Stimulated activated CD8-positive, alpha-beta memory T cell treated with anti-CD3 and anti-CD28 coated beads, Interleukin-15, amount 100 ng/mL, for 1 hour (primary cell): Measurements from ENCODE around the gene XAGE3.
"Not testable (repeated sequence)": the region's sequence is repeated elsewhere in the genome, so short reads cannot be mapped to it uniquely, and the experiment has no call there.

ENCODE experiments used
- DNase-seq: peaks from one replicate; pipeline ENCODE4 v3.0.0-alpha.2; 2020; ENCODE audit warnings: low read depth

XAGE3 gene, protein sequence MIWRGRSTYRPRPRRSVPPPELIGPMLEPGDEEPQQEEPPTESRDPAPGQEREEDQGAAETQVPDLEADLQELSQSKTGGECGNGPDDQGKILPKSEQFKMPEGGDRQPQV

DNA sequence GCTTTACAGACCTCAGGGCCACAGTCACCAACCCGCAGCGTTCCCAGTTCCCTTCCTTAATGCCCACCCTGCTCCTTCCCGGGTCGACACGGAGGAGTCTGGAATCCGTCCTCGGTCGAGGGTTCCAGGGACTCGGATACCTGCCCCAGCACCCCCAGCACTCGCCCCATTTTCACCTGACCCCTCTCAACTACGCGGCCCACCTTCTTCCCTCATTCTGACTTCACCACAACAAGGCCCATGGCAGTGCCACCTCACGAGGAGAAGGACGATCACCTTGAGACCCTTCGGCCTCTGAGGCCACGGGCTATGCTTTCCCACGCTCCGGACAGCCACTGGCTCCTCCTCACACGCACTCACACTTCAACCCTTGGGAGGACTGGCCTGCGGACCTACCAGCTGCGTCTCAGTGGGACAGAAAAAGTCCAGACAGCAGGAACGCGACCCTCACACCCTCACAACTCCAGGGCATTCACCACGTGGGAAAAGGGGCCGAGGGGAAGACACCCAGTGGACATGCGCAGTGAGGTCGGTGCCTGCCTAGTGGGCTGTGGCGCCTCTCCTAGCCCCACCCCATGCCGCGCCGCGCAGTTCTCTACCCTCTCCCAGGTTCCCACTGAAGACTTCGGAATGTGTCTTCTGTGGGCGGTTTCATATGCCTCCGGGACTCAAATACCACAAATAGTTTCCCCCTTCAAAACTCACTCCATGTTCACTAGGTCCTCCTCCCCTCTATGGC is at the start of gene XAGE3:
XAGE3 (minus strand) TSS at position 474 of the 739 bp plus-strand sequence. CDS start 950 bp downstream, outside the sequence.
- no peak for DNase-seq

DNA sequence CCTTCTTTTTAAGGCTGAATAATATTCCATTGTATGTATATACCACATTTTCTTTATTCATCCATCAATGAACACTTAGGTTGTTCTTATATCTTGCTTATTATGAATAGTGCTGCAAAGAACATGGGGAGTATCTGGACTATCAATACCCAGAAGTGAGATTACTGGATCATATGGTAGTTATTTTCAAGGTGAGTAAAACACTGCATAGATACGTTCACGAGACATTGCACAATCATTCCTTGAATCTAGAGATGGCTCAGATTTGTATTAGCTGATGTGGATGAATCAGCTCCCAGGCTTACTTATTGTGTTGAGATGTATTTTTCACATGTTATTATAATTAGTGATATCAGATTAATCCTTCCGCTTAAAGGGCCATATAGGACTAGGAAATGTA is 46.8 kb upstream of the XAGE3 start:
- not testable (repeated sequence) for DNase-seq

DNA sequence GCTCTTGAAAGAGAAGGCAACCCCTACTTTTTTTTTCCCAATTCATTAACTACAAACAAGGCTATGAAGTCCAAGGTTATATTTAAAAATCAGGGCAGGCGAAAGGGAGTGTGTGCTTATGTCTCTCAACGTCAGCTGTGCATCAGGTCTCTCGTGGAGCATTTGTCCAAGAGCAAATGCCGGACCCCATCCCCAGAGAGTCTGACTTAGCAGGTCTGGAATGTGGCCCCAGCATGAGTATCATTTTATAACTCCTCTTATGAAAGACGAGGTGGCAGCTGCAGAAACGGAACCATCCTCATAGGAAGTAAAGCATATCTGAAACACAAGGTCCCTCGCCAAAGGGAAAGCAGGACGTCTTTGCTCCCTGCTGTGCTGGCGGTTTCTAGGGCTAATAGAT is 45.8 kb upstream of the XAGE3 start:
- DNase-seq: not testable (repeated sequence)

DNA sequence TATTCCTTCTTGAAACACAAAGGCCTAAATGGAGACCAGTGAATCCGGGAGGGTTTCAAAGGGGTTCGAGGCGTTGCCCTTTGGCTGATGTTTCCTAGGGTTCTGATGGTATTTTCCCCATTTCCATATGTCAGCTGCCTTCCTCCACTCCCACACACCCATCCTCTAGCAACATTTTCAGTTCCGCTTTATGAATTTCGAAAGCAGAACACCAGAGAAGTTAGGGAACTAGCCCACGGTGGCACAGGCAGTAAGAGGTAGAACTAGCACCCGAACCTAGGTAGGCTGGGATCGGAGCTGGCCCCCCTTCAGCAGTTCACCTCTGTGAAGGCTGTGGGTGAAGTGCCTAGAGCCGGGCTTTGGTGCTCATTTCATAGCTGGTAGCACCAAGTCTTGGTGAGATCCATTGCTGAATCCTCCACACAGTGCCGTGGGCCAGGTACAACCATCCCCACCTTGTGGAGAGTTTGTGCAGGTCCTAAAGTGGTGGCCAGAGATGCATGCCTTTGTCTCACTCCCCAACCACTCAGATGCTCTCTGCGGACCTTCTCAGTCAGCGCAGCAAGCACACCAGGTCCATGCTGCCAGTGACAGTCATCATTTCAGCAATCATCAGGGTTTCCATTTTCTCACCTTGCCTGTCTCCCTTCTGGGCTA is 41.6 kb upstream of the XAGE3 start:
- DNase-seq: not testable (repeated sequence)

GRCh38 chrX:52907900-52908299 is 40.0 kb upstream of the XAGE3 start:
- DNase-seq: not testable (repeated sequence)

DNA sequence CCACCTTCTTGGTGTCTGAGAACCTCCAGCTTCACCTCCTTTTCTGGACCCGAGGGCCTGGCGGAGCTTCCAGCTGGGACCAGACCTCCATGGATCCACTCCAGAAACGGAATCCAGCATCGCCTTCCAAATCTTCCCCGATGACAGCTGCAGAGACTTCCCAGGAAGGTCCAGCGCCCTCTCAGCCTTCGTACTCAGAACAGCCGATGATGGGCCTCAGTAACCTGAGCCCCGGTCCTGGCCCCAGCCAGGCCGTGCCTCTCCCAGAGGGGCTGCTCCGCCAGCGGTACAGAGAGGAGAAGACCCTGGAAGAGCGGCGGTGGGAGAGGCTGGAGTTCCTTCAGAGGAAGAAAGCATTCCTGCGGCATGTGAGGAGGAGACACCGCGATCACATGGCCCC is 39.3 kb upstream of the XAGE3 start:
- DNase-seq: not testable (repeated sequence)

- DNase-seq: not testable (repeated sequence)
Measured at GRCh38 chrX:52906072-52906471, 38.2 kb upstream of the XAGE3 start.

DNA sequence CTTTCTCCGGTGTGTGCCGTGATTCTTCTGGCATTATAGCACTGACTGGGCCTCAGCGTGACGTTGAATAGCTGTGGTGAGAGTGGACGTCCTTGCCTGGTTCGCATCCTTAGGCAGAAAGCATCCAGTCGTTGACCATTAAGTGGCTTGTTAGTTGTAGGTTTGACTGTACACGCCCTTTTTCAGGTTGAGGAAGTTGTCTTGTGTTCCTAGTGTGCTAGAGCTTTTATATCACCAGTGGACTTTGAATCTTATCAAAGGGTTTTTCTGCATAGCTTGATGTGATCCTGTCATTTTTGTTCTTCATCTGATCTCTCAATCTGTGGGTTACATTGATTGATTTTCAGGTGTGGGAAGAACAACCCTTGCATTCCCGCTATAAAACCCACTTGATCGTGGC is 37.6 kb upstream of the XAGE3 start:
- not testable (repeated sequence) for DNase-seq

- DNase-seq: not testable (repeated sequence)
Measured at GRCh38 chrX:52896855-52897709, 29.2 kb upstream of the XAGE3 start, which contains the start of gene FAM156B. FAM156B (plus strand) TSS chrX:52897330; CDS start chrX:52907226, 9,896 bp downstream.

- DNase-seq: not testable (repeated sequence)
Measured at GRCh38 chrX:52896438-52896837, 28.6 kb upstream of the XAGE3 start.

DNA sequence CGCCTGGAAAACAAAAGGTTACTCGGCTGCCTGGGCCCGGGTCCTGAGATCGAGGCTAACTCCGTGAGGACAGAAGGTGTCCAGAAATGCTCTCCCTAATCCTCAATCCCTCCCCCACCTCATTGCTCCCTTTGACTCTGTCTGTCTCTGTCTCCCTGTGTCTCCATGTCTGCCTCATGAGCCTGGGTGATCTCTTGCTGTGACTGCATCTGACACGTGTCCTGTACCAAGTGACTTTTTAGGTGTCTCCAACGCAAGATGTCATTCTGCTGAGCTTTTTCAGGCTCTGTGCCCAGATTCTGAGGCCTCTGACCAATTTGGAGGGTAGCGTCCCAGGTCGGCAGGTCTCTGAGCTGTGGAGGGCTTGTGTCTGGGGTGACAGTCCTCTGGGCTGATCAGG is 20.2 kb upstream of the XAGE3 start:
- DNase-seq: not testable (repeated sequence)

- not testable (repeated sequence) for DNase-seq
Measured at GRCh38 chrX:52887459-52887858, 19.6 kb upstream of the XAGE3 start.

DNA sequence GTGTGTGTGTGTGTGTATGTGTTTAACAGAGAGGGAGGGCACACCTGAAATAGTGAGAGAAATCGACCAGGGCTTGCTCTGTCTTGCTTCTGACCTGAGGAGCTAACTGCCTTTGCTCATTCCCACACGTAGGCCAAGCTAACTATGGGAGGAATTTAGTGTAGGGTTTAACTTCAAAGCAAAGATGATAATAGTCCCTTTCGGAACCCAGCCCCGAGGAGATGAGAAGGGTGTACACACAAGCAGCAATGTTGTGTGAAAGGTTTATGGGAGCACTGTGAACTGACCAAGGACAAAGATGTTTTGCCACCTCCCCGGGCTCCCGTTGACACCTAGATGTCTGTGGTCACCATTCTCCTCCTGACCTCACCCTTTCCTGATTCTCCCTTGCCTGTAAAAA is 8.5 kb upstream of the XAGE3 start:
- DNase-seq: not testable (repeated sequence)

- not testable (repeated sequence) for DNase-seq
Measured at GRCh38 chrX:52875436-52875835, 7.6 kb upstream of the XAGE3 start.

- no peak for DNase-seq
Measured at GRCh38 chrX:52874661-52875060, 6.8 kb upstream of the XAGE3 start.

DNA sequence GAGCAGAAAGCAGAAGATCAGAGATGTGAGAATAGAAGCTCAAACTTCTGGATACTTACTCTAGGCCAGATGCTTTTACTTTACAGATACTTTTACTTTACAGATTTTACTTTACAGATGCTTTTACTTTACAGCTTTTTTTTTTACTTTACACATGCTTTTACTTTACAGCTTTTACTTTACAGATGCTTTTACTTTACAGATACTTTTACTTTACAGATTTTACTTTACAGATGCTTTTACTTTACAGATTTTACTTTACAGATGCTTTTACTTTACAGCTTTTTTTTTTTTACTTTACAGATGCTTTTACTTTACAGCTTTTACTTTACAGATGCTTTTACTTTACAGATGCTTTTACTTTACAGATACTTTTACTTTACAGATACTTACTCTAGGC is 5.9 kb upstream of the XAGE3 start:
- not testable (repeated sequence) for DNase-seq

- no peak for DNase-seq
Measured at GRCh38 chrX:52870046-52870445, 2.2 kb upstream of the XAGE3 start.

DNA sequence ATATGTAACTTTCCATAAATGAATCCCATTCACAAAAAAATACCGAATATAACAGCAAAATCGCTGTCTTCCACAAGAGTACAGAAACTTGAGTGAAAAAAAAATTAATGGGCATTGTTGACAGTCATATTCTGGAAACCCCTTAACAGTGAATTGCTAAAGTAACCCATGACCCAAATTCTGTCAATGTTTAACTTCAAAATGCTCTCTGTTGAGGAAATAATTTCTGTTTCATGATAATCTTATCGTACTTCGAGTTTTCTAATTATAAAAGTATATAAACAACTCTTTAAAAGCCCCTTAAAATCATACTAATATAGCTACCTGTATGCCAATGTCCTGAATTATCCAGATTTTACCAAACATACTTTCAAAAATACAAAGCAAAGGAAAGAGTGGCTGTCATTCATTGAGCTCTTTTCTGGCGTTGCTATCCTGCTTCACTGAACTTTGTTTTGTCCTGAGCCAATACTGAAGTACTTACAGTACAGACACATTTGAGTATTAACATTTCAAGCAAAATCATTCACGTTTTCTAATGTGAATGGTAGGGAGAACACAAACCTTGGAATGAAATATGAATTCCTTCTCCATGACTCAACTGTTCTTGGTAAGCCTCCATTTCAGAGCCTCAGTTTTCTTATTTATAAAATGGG is 2.4 kb downstream of the XAGE3 start:
- DNase-seq: no peak

DNA sequence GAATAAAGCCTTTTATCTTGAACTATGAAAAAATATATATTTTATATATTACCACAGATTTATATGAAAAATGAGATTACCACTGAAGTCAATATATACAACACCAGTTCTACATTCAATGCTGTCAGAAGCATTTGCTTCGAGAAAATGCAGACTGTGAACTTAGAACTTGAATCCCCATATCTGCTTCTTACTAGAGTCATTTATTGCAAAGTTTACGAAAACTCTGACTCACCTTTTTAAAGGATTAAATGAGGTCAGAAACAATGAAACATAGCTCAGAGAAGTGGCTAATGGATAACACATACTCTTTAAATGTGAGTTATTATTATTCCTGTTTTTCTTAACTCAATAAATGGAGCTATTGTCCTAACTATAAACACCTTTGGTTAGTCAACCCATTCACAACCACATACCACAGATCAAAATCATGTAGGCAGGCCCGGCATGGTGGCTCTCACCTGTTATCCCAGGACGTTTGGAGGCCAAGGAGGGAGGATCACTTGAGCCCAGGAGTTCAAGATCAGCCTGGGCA is 10.8 kb downstream of the XAGE3 start:
- not testable (repeated sequence) for DNase-seq

DNA sequence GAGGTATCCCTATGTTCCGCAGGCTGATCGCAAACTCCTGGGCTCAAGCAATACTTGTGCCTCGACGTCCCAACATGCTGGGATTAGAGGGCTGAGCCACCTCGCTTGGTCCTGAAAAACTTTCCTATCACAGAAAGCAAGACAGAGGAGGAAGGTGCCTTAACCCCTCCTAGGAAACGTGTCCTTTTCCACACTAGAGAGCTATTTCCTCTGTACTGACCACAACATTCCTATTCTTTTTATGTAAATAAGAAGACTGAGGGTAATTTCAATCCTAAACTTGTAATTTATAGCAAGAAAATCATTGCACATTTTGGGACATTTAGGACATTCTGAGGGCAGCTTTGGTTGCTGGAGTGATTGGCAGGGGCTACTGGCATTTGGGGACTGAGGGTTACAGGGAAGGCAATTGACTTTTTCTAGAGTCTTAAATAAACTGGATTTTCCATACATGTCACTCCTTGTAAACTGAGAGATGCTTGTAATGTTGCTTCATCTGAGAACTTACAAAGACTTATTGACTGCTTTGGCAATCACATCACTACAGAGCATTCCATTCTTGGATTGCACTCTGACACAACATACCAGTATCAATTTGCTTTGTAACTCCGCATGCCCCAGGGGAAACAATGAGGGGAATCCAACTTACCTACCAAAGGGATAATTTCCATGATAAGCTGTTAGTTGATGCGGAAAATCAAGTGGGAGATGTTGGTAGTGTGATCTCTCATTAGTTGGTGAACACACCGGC is 15.6 kb downstream of the XAGE3 start:
- no peak for DNase-seq

GRCh38 chrX:52843619-52844018 is 24.3 kb downstream of the XAGE3 start:
- DNase-seq: not testable (repeated sequence)
